Measurements from ENCODE around the gene NUP188. TPM values are rescaled to one million over a fixed set of nuclear protein-coding genes. Genes with fewer than 3 reads are reported as not detected.
A peak's percentile ranks its signal among the peaks of the same experiment; 100 is the strongest.

NUP188 gene
- total RNA-seq, 1 donor from 2014 or later, result 49.6 TPM

DNA sequence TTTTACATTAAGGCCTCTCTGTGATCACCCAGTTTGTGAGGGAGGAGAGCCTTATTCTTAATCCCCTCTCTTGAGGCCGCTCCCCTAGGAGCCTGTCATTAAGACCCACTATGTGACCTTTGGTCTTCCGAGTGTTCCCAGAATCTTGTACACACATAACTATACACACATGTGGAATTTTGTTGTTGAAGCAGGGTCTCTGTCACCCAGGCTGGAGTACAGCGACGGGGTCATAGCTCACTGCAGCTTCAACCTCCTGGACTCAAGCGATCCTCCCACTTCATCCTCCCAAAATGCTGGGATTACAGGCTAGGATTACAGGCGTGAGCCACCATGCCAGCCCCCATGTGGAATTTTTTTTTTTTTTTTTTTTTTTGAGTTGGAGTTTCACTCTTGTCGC lies 41.5 kb upstream of the NUP188 start:
- no peak overlapping the region for H3K27ac ChIP-seq
- no peak for DNase-seq
- H3K4me3 ChIP-seq, result no peak overlapping the region
- peaks cover 20% of the 10 kb centered on the region for H3K4me1 ChIP-seq
- intact Hi-C loops (cut with DNase I), result no loop called here
- no peaks in the 10 kb centered on the region for H3K27me3 ChIP-seq
- no peak for ATAC-seq
- TF ChIP-seq, protein P1, sequence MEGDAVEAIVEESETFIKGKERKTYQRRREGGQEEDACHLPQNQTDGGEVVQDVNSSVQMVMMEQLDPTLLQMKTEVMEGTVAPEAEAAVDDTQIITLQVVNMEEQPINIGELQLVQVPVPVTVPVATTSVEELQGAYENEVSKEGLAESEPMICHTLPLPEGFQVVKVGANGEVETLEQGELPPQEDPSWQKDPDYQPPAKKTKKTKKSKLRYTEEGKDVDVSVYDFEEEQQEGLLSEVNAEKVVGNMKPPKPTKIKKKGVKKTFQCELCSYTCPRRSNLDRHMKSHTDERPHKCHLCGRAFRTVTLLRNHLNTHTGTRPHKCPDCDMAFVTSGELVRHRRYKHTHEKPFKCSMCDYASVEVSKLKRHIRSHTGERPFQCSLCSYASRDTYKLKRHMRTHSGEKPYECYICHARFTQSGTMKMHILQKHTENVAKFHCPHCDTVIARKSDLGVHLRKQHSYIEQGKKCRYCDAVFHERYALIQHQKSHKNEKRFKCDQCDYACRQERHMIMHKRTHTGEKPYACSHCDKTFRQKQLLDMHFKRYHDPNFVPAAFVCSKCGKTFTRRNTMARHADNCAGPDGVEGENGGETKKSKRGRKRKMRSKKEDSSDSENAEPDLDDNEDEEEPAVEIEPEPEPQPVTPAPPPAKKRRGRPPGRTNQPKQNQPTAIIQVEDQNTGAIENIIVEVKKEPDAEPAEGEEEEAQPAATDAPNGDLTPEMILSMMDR (IDR thresholded peaks at IDR 0.05), result no peak
- H3K36me3 ChIP-seq, result peaks cover 33% of the 10 kb centered on the region
- H3K9me3 ChIP-seq, result no peaks in the 10 kb centered on the region

DNA sequence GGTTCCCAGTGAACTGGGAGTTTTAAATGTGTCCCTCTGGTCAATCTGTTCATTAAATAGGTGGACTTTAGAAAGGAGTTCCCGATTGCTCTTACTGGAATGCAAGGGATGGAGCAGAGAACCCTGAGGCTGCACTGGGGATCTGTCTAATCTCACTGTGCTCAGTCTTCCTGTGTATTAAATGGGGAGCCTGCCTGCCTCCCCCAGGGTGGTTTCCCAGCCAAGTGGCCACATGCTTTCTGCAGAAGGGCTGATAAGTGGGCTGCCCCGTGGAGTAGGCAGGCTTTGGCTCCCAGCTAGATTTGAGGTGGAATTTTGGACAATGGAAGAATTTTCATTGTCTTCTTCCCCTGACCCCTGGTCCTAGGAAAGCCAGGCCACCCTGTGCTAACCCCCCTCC lies 40.8 kb upstream of the NUP188 start:
- Histone ChIP-seq H3K27me3 (no peaks in the 10 kb centered on the region), H3K4me3 (no peak overlapping the region), H3K9me3 (no peaks in the 10 kb centered on the region), H3K4me1 (peaks cover 20% of the 10 kb centered on the region), H3K27ac (no peak overlapping the region), H3K36me3 (peaks cover 33% of the 10 kb centered on the region)
- intact Hi-C loops (cut with DNase I), result no loop called here
- DNase-seq (no peak), ATAC-seq (no peak)
- TF ChIP-seq, protein P1 (IDR thresholded peaks at IDR 0.05), result no peak

DNA sequence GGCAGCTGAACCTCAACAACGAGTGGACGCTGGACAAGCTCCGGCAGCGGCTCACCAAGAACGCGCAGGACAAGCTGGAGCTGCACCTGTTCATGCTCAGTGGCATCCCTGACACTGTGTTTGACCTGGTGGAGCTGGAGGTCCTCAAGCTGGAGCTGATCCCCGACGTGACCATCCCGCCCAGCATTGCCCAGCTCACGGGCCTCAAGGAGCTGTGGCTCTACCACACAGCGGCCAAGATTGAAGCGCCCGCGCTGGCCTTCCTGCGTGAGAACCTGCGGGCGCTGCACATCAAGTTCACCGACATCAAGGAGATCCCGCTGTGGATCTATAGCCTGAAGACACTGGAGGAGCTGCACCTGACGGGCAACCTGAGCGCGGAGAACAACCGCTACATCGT lies 39.1 kb upstream of the NUP188 start:
- Histone ChIP-seq H3K36me3 (peaks cover 33% of the 10 kb centered on the region), H3K9me3 (no peaks in the 10 kb centered on the region), H3K27ac (no peak overlapping the region), H3K27me3 (no peaks in the 10 kb centered on the region), H3K4me3 (no peak overlapping the region), H3K4me1 (peaks cover 29% of the 10 kb centered on the region)
- TF ChIP-seq, protein P1 (IDR thresholded peaks at IDR 0.05), result no peak
- intact Hi-C loops (cut with DNase I), result no loop called here
- DNase-seq, result no peak
- ATAC-seq, result no peak

DNA sequence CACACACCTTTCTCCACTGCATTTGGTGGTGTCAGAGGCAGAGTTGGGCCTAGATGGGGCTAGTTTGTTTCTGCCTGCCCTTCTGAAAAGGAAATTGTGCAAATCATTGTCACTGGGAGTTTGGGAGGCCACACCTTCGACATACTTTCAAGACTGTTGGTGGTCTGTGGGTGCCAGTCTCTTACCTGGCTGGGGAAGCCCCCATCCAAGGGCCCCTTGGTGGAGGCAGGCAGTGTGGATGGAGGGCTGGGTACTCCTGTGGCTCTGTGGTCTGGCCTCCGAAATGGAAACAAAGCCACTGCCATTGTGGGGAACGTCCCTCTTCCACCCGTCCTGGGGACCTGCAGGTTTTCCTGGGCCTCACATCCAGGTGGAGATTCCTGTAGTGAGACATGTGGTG lies 37.6 kb upstream of the NUP188 start:
- no peaks in the 10 kb centered on the region for H3K9me3 ChIP-seq
- H3K4me1 ChIP-seq, result peaks cover 44% of the 10 kb centered on the region
- H3K27me3 ChIP-seq, result no peaks in the 10 kb centered on the region
- H3K36me3 ChIP-seq, result peaks cover 37% of the 10 kb centered on the region
- TF ChIP-seq, protein P1 (IDR thresholded peaks at IDR 0.05), result no peak
- ATAC-seq, result no peak
- DNase-seq, result no peak
- no peak overlapping the region for H3K4me3 ChIP-seq
- peak overlapping the region; percentile 42 for H3K27ac ChIP-seq
- intact Hi-C loops (cut with DNase I), result no loop called here

DNA sequence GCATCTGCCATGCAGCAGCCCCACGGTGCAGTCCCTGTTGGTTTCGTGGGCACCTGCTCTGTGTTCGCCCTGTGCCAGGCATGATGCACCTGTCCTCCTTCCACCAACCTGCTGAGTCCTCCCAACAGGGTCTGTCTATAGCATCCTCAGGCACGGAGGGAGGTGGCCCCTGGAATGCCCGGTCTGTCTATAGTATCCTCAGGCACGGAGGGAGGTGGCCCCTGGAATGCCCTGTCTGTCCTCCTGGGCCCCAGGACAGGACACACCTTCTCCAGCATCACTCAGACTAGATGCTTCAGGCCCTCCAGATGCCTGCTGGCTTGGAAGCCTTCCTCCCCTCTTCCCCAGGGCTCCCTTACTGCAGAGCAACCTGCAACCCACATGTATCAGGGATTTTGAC lies 36.6 kb upstream of the NUP188 start:
- H3K27ac ChIP-seq, result peak overlapping the region; percentile 77
- H3K4me3 ChIP-seq, result no peak overlapping the region
- ATAC-seq (no peak), DNase-seq (no peak)
- H3K9me3 ChIP-seq, result no peaks in the 10 kb centered on the region
- TF ChIP-seq, protein P1 (IDR thresholded peaks at IDR 0.05), result no peak
- intact Hi-C loops (cut with DNase I), result no loop called here
- H3K27me3 ChIP-seq, result no peaks in the 10 kb centered on the region
- H3K36me3 ChIP-seq, result peaks cover 37% of the 10 kb centered on the region
- peaks cover 53% of the 10 kb centered on the region for H3K4me1 ChIP-seq

DNA sequence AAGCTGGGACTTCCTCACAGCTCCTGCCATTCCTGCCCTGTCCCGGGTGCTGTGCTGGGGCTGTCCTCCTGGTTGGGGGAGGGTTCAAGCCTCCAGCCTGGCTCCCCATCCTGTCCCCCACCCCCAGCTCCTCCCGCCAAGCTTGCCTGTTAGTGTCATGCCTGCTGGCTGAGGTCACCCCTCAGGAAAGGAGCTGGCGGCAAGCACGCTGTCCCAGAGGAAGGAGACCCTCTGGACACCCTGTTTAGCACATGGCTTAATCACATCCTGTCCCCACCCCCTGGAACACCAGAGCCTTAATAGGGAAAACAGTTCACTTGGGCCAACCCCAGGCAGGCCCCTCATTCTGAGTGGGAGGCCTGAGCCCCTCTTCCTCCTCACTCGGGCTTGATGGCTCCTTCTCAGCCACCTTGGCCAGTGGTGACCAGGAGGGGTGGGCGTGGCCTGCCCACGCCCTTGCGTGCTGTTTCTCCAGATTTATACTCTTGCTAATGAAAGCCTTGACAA lies 35.9 kb upstream of the NUP188 start:
- Histone ChIP-seq H3K27ac (peak overlapping the region; percentile 77), H3K9me3 (no peaks in the 10 kb centered on the region), H3K27me3 (no peaks in the 10 kb centered on the region), H3K4me1 (peaks cover 60% of the 10 kb centered on the region), H3K4me3 (no peak overlapping the region), H3K36me3 (peaks cover 41% of the 10 kb centered on the region)
- TF ChIP-seq, protein P1 (IDR thresholded peaks at IDR 0.05), result no peak
- DNase-seq (peak; percentile 78), ATAC-seq (peak; percentile 61)
- intact Hi-C loops (cut with DNase I), result no loop called here
